Trophoblast cell (in vitro differentiated cells and primary cell): Measurements from ENCODE around the gene ORM2.

ENCODE experiments used
- DNase-seq, 2 donors: peaks; one replicate each; pipeline ENCODE4 v3.0.0-alpha.2; 2016
- H2AFZ ChIP-seq: 2 replicates; pipeline ENCODE4 v1.6.1; 2013; ENCODE audit warnings: low read length, moderate library complexity, mild to moderate bottlenecking; ENCODE audit not compliant: insufficient read depth, poor library complexity
- H2AK5ac ChIP-seq: 2 replicates; pipeline ENCODE4 v1.6.1; 2013; ENCODE audit warnings: mild to moderate bottlenecking, low read length
- H2BK120ac ChIP-seq: 2 replicates; pipeline ENCODE4 v1.6.1; 2013; ENCODE audit warnings: low read length, mild to moderate bottlenecking, moderate library complexity; ENCODE audit not compliant: insufficient read depth, poor library complexity
- H2BK12ac ChIP-seq: 2 replicates; pipeline ENCODE4 v1.6.1; 2013; ENCODE audit warnings: mild to moderate bottlenecking, low read length, moderate library complexity
- H2BK5ac ChIP-seq: 2 replicates; pipeline ENCODE4 v1.6.1; 2013; ENCODE audit warnings: low read length, low read depth, moderate library complexity, mild to moderate bottlenecking; ENCODE audit not compliant: poor library complexity
- H3K14ac ChIP-seq: 2 replicates; pipeline ENCODE4 v1.6.1; 2013; ENCODE audit warnings: mild to moderate bottlenecking, low read length
- H3K18ac ChIP-seq: 2 replicates; pipeline ENCODE4 v1.6.1; 2013; ENCODE audit warnings: mild to moderate bottlenecking, low read length
- H3K23ac ChIP-seq: 2 replicates; pipeline ENCODE4 v1.6.1; 2013; ENCODE audit warnings: low read length
- H3K27ac ChIP-seq: 2 replicates; pipeline ENCODE4 v1.5.1; 2013; ENCODE audit warnings: low read depth, mild to moderate bottlenecking, inconsistent platforms, low read length, moderate library complexity
- H3K27me3 ChIP-seq: 2 replicates; pipeline ENCODE4 v1.6.1; 2013; ENCODE audit warnings: inconsistent platforms, mild to moderate bottlenecking, low read length, moderate library complexity; ENCODE audit not compliant: insufficient read depth
- H3K36me3 ChIP-seq, 2 experiments: 1 replicate in 1 of 2; 2 replicates in 1 of 2; pipeline ENCODE4 v1.6.1; 2013; ENCODE audit warnings: low read length in 2 of 2, mild to moderate bottlenecking in 2 of 2, moderate library complexity in 1 of 2; ENCODE audit not compliant: insufficient read depth in 2 of 2, control insufficient read depth in 1 of 2
- H3K4ac ChIP-seq: 2 replicates; pipeline ENCODE4 v1.6.1; 2013; ENCODE audit warnings: low read depth, mild to moderate bottlenecking, low read length, moderate library complexity
- H3K4me1 ChIP-seq, 2 experiments: 1 replicate in 1 of 2; 2 replicates in 1 of 2; pipeline ENCODE4 v1.6.1; 2013; ENCODE audit warnings: low read length in 2 of 2, mild to moderate bottlenecking in 2 of 2, moderate library complexity in 1 of 2; ENCODE audit not compliant: insufficient read depth in 2 of 2, control insufficient read depth in 1 of 2
- H3K4me2 ChIP-seq: 2 replicates; pipeline ENCODE4 v1.6.1; 2013; ENCODE audit warnings: inconsistent platforms, mild to moderate bottlenecking, low read length, moderate library complexity
- H3K4me3 ChIP-seq: 2 replicates; pipeline ENCODE4 v1.5.1; 2013; ENCODE audit warnings: mild to moderate bottlenecking, low read depth, low read length, inconsistent platforms
- H3K79me1 ChIP-seq: one replicate; pipeline ENCODE4 v1.6.1; 2013; ENCODE audit warnings: low read length
- H3K79me2 ChIP-seq: 2 replicates; pipeline ENCODE4 v1.6.1; 2013; ENCODE audit warnings: low read length, mild to moderate bottlenecking; ENCODE audit not compliant: control insufficient read depth, insufficient read depth, poor library complexity
- H3K9ac ChIP-seq: 2 replicates; pipeline ENCODE4 v1.6.1; 2013; ENCODE audit warnings: mild to moderate bottlenecking, low read length
- H3K9me3 ChIP-seq: 2 replicates; pipeline ENCODE4 v1.6.1; 2013; ENCODE audit warnings: low read depth, mild to moderate bottlenecking, control low read depth, inconsistent platforms, low read length; ENCODE audit not compliant: insufficient read depth
- H4K12ac ChIP-seq: 2 replicates; pipeline ENCODE4 v1.6.1; 2013; ENCODE audit warnings: low read depth, mild to moderate bottlenecking, low read length, moderate library complexity
- H4K8ac ChIP-seq: 2 replicates; pipeline ENCODE4 v1.6.1; 2013; ENCODE audit warnings: low read depth, mild to moderate bottlenecking, low read length, moderate library complexity
- H4K91ac ChIP-seq: one replicate; pipeline ENCODE4 v1.6.1; 2013; ENCODE audit warnings: low read depth, mild to moderate bottlenecking, low read length, moderate library complexity
- WGBS: extraction: QIAGEN DNeasy Blood & Tissue Kit; methylation state at CpG from one replicate; pipeline ENCODE4 v1.1.7; 2013; ENCODE audit warnings: missing lambda C conversion rate; ENCODE audit not compliant: insufficient read length, insufficient coverage; ENCODE audit errors: extremely low coverage; 5-methylcytosine and 5-hydroxymethylcytosine counted together

ORM2 gene

GRCh38 chr9:114282507-114282906, 47.2 kb upstream of the ORM2 start:
- H2AK5ac ChIP-seq = peak overlapping the region; percentile 74
- peak overlapping the region; percentile 13 for H3K27ac ChIP-seq
- H3K9ac ChIP-seq = no peak overlapping the region
- H3K23ac ChIP-seq = no peak overlapping the region
- no peak for DNase-seq
- peaks cover 13 to 38% of the 10 kb centered on the region in 2 experiments for H3K4me1 ChIP-seq
- peaks cover 13% of the 10 kb centered on the region for H3K79me1 ChIP-seq
- H3K4me2 ChIP-seq = no peak overlapping the region
- H2BK12ac ChIP-seq = peak overlapping the region; percentile 19
- H3K4me3 ChIP-seq = no peak overlapping the region
- H3K4ac ChIP-seq = no peak overlapping the region
- H4K8ac ChIP-seq = peak overlapping the region; percentile 8
- no peak overlapping the region for H2BK5ac ChIP-seq
- no peak overlapping the region for H2AFZ ChIP-seq
- H3K14ac ChIP-seq = peak overlapping the region; percentile 11
- no peaks in the 10 kb centered on the region for H3K27me3 ChIP-seq
- H4K91ac ChIP-seq = peak overlapping the region; percentile 55
- H3K9me3 ChIP-seq = peaks cover 9% of the 10 kb centered on the region
- H3K18ac ChIP-seq = no peak overlapping the region
- WGBS = no CpG with 5 or more reads among the region's 6 CpGs
- no peak overlapping the region for H2BK120ac ChIP-seq
- H3K36me3 ChIP-seq = peaks cover 35 to 37% of the 10 kb centered on the region in 2 experiments
- no peak overlapping the region for H4K12ac ChIP-seq
- H3K79me2 ChIP-seq = no peaks in the 10 kb centered on the region

DNA sequence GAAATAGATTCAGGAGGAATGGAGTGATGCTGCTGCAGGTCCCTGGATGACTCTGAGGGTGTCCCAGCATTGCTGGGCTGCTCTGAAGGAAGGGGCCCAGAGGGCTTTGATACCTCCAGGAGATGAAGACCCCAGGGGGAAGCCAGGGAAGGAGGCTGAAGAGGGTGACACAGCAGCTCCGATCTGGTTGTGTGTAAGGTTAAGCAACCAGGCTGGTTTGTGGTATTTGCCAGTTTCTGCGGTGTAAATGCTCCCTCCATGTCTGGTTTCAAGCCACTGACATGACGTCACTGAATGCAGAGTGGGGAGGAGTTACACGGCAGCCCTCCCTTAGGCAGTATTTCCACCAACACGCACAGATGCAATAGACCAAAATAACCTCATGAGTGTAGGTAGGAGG, 46.7 kb upstream of the ORM2 start:
- Histone ChIP-seq H3K36me3 (peaks cover 35 to 37% of the 10 kb centered on the region in 2 experiments), H3K14ac (no peak overlapping the region), H2AK5ac (no peak overlapping the region), H3K4me2 (peak overlapping the region; percentile 28), H3K9me3 (peaks cover 9% of the 10 kb centered on the region), H3K4me1 (peaks cover 14 to 39% of the 10 kb centered on the region in 2 experiments), H3K23ac (no peak overlapping the region), H3K27ac (peak overlapping the region; percentile 13), H3K9ac (no peak overlapping the region), H3K4me3 (no peak overlapping the region), H4K8ac (no peak overlapping the region), H2BK12ac (no peak overlapping the region), H2BK5ac (no peak overlapping the region), H3K18ac (no peak overlapping the region), H3K79me1 (peaks cover 15% of the 10 kb centered on the region), H3K27me3 (no peaks in the 10 kb centered on the region), H4K91ac (no peak overlapping the region), H2AFZ (no peak overlapping the region), H4K12ac (no peak overlapping the region), H2BK120ac (no peak overlapping the region), H3K79me2 (no peaks in the 10 kb centered on the region), H3K4ac (no peak overlapping the region)
- WGBS = no CpG with 5 or more reads among the region's 5 CpGs
- DNase-seq = peak; percentile 41 to 71

DNA sequence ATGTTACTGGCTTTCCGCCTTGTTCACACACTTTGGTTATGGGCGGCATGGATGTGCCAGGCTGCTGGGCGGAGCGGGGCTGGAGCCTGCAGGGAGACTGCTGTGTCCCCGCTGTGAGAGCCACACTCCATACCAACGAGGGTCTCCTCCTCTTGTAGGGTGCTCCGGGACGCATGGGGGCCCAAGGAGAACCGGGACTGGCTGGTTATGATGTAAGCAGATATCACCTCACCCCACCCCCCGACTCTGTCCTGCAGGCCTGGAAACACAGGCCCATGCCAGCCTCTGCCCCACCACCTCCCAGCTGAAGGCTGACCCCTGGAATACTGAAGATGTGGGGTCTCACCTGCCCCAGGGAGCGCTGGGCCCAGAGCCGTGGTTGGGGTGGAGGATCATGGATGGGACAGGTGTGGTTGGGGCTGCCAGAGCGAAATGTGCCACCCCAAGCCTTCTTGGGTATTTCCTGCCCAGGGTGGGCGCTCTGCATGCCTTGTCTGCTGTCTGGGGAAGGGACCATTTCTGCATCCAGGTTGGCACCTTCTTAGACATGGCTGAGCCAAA, 46.0 kb upstream of the ORM2 start:
- H3K4me3 ChIP-seq = no peak overlapping the region
- no peak overlapping the region for H3K9ac ChIP-seq
- peaks cover 35 to 37% of the 10 kb centered on the region in 2 experiments for H3K36me3 ChIP-seq
- no peak overlapping the region for H3K14ac ChIP-seq
- no peak overlapping the region for H4K8ac ChIP-seq
- no peak overlapping the region for H4K12ac ChIP-seq
- H2BK5ac ChIP-seq = no peak overlapping the region
- WGBS = no CpG with 5 or more reads among the region's 14 CpGs
- H3K4ac ChIP-seq = no peak overlapping the region
- peaks cover 19% of the 10 kb centered on the region for H3K79me1 ChIP-seq
- peak overlapping the region; percentile 22 for H3K18ac ChIP-seq
- no peak overlapping the region for H3K4me2 ChIP-seq
- peaks cover 8% of the 10 kb centered on the region for H3K9me3 ChIP-seq
- no peak for DNase-seq
- peaks cover 20 to 37% of the 10 kb centered on the region in 2 experiments for H3K4me1 ChIP-seq
- no peak overlapping the region for H2BK12ac ChIP-seq
- H2BK120ac ChIP-seq = peak overlapping the region; percentile 35
- H4K91ac ChIP-seq = peak overlapping the region; percentile 52
- no peak overlapping the region for H3K23ac ChIP-seq
- peak overlapping the region; percentile 51 for H2AK5ac ChIP-seq
- H3K27me3 ChIP-seq = no peaks in the 10 kb centered on the region
- H3K79me2 ChIP-seq = no peaks in the 10 kb centered on the region
- no peak overlapping the region for H2AFZ ChIP-seq
- no peak overlapping the region for H3K27ac ChIP-seq

- Histone ChIP-seq H3K18ac (no peak overlapping the region), H3K79me1 (peaks cover 24% of the 10 kb centered on the region), H3K4me2 (no peak overlapping the region), H3K4ac (no peak overlapping the region), H3K27ac (no peak overlapping the region), H2AK5ac (no peak overlapping the region), H4K8ac (no peak overlapping the region), H2BK12ac (peak overlapping the region; percentile 16), H3K23ac (no peak overlapping the region), H3K9ac (no peak overlapping the region), H2BK5ac (no peak overlapping the region), H4K91ac (peak overlapping the region; percentile 29), H3K4me1 (peaks cover 23 to 34% of the 10 kb centered on the region in 2 experiments), H3K27me3 (no peaks in the 10 kb centered on the region), H3K14ac (peak overlapping the region; percentile 12), H3K4me3 (no peak overlapping the region), H2BK120ac (no peak overlapping the region), H3K36me3 (peaks cover 37 to 39% of the 10 kb centered on the region in 2 experiments), H2AFZ (no peak overlapping the region), H3K9me3 (peaks cover 6% of the 10 kb centered on the region), H3K79me2 (no peaks in the 10 kb centered on the region), H4K12ac (no peak overlapping the region)
- WGBS = no CpG with 5 or more reads among the region's 11 CpGs
- DNase-seq = no peak
These were observed 45.2 kb upstream of the ORM2 start for GRCh38 chr9:114284316-114285060.
